Heart left ventricle (tissue), 13 donors: ENCODE data around the gene CARTPT.

Experiments
- CTCF ChIP-seq, 12 donors: fragments of 200-600 bp; sonication (generic) in 4 of 12; IDR thresholded peaks; one replicate each; pipeline versions ENCODE4 v1.5.0 to v1.8.0; 2018 to 2022; ENCODE audit warnings: antibody characterized with exemption in 12 of 12, mild to moderate bottlenecking in 5 of 12
- POLR2A ChIP-seq, 2 donors: fragments of 450-650 bp; IDR thresholded peaks; one replicate each; pipeline ENCODE4 v1.6.1; 2017; ENCODE audit warnings: antibody characterized with exemption in 2 of 2, mild to moderate bottlenecking in 2 of 2, moderate library complexity in 2 of 2
- donor health status: ischemic (EF 13 %, LVEDD 7.1; RV severe dilation, severe dysfunction).
- donor health status: DM: no; HTN: yes; CAD: no.
- donor health status: DM: no; HTN: no; CAD: no.
- donor health status: ischemic (EF 25% LVEDD 6.9; RV normal size, moderate dysfunction).
- donor health status: ischemic (EF 25% LVEDD 5.7; RV mildly dilated, moderate dysfunction).
- donor health status: ischemic (EF 35%, LVEDD 5.7; RV mildly dilated, moderate dysfunction).
- donor health status: nonischemic (EF 11% LVEDD 7.7; RV severe dilation, severe dysfunction).
- donor health status: DM: yes; HTN: yes; CAD: no.
- donor health status: PGD.
- donor health status: ischemic (EF 29% LVEDD 5.4; RV normal size, mild dysfunction).
- donor health status: nonischemic (EF 23%, LVEDD 6.1; RV moderate dilation, normal function).

- no peak for TF ChIP-seq CTCF (IDR thresholded peaks at IDR 0.05)
- TF ChIP-seq POLR2A (IDR thresholded peaks at IDR 0.05): no peak
Measured at GRCh38 chr5:71695071-71695470, 24.0 kb upstream of the CARTPT start.
